Activated B cell treated with CpG ODN at 0.5 μM for 24 hours (primary cell): ENCODE results near the gene AADACL3. TPM values are rescaled to one million over a fixed set of nuclear protein-coding genes. Genes with fewer than 3 reads are reported as not detected.

Experiments
- ATAC-seq: fragments of 200-7000 bp; cut with Tn5 transposase; one replicate; pipeline ENCODE4 v1.10.0; 2021; ENCODE audit warnings: low read depth, mild to moderate bottlenecking, moderate library complexity
- CTCF ChIA-PET: fragments of 350-600 bp; sonication (Branson Sonifier 250); formaldehyde crosslinking; loops from one replicate; lab custom pipeline; 2021; ENCODE audit warnings: antibody characterized with exemption; lab: Charles Lee
- POLR2A ChIA-PET: fragments of 350-600 bp; sonication (Branson Sonifier 250); formaldehyde crosslinking; loops from one replicate; lab custom pipeline; 2021; ENCODE audit warnings: antibody characterized with exemption; lab: Charles Lee
- DNase-seq: peaks from one replicate; pipeline ENCODE4 v3.0.0; 2022
- H3K27ac Mint-ChIP-seq: one replicate; pipeline ENCODE4 v1.8.0; 2020; ENCODE audit warnings: mixed read lengths
- H3K27me3 Mint-ChIP-seq: one replicate; pipeline ENCODE4 v1.8.0; 2021; ENCODE audit warnings: mixed read lengths
- H3K36me3 Mint-ChIP-seq: one replicate; pipeline ENCODE4 v1.8.0; 2021; ENCODE audit warnings: low read depth, mixed read lengths
- H3K4me1 Mint-ChIP-seq: one replicate; pipeline ENCODE4 v1.8.0; 2021; ENCODE audit warnings: mixed read lengths
- H3K4me3 Mint-ChIP-seq: one replicate; pipeline ENCODE4 v1.8.0; 2020; ENCODE audit warnings: mild to moderate bottlenecking, mixed read lengths
- H3K9me3 Mint-ChIP-seq: one replicate; pipeline ENCODE4 v1.8.0; 2020; ENCODE audit warnings: mixed read lengths
- CTCF ChIP-seq: fragments of 200-600 bp; IDR thresholded peaks from one replicate; pipeline ENCODE4 v1.8.0; 2022; ENCODE audit warnings: antibody characterized with exemption, mild to moderate bottlenecking
- intact Hi-C: fragments of 100-400 bp; cut with micrococcal nuclease; formaldehyde crosslinking; loops from one replicate; pipeline ENCODE4 v1.15.1; 2024
- total RNA-seq: library from RNA; stranded (reverse); gene quantifications from 2 replicates; pipeline ENCODE4 v1.2.3, GENCODE V29; 2022

AADACL3 gene
- total RNA-seq, 1 donor from 2014 or later, result not detected

GRCh38 chr1:12756768-12757413, 41.0 kb downstream of the AADACL3 start:
- ATAC-seq, result no peak
- no peak for DNase-seq
- ChIA-PET CTCF (no interaction called here), POLR2A (no interaction called here)
- peaks cover 12% of the 10 kb centered on the region for H3K27me3 Mint-ChIP-seq
- no peaks in the 10 kb centered on the region for H3K36me3 Mint-ChIP-seq
- H3K4me1 Mint-ChIP-seq, result no peaks in the 10 kb centered on the region
- TF ChIP-seq CTCF, result no peak
- H3K4me3 Mint-ChIP-seq, result no peak overlapping the region
- intact Hi-C loops, result no loop called here
- no peaks in the 10 kb centered on the region for H3K9me3 Mint-ChIP-seq
- H3K27ac Mint-ChIP-seq, result no peak overlapping the region

- no peaks in the 10 kb centered on the region for H3K9me3 Mint-ChIP-seq
- ChIA-PET POLR2A (no interaction called here), CTCF (no interaction called here)
- no peaks in the 10 kb centered on the region for H3K36me3 Mint-ChIP-seq
- no peak for TF ChIP-seq CTCF
- intact Hi-C loops, result no loop called here
- DNase-seq (no peak), ATAC-seq (no peak)
- no peaks in the 10 kb centered on the region for H3K4me1 Mint-ChIP-seq
- peaks cover 12% of the 10 kb centered on the region for H3K27me3 Mint-ChIP-seq
- H3K4me3 Mint-ChIP-seq, result no peak overlapping the region
- H3K27ac Mint-ChIP-seq, result no peak overlapping the region
Observed at GRCh38 chr1:12757836-12758235, 41.9 kb downstream of the AADACL3 start.

DNA sequence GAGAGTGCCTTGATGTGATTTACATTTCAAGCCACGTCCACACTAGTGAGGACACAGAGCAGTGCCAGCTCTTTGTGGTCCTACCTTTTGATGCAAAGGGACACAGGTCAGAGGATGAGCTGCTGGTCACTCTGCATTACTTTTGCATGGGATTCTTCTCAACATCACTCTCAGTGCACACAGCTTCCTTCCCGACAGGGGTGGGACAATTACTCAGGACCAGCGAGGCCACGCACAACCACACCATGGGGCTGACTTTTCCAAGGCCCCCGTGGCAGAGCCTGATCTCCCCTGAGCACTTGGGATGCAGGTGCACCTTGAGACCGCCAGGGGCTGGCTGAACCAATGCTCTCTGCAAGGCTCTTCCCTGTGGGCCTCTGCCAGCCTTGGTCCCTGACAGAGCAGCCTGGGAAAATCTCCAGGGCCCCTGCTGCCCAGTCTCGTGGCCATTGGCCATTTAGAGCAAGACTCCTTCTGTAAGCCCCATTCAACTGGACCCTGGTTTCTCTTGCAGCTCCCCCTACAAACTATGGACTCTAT, 44.4 kb downstream of the AADACL3 start:
- no peak for TF ChIP-seq CTCF
- intact Hi-C loops, result no loop called here
- peaks cover 9% of the 10 kb centered on the region for H3K27me3 Mint-ChIP-seq
- no peak overlapping the region for H3K4me3 Mint-ChIP-seq
- no peaks in the 10 kb centered on the region for H3K4me1 Mint-ChIP-seq
- ATAC-seq (no peak), DNase-seq (no peak)
- no peak overlapping the region for H3K27ac Mint-ChIP-seq
- ChIA-PET CTCF (interaction anchor here (1.4 kb wide), 1 partner anchor 16 kb away, joined by 3 read pairs; no protein-coding TSS in a partner anchor), POLR2A (no interaction called here)
- H3K36me3 Mint-ChIP-seq, result no peaks in the 10 kb centered on the region
- H3K9me3 Mint-ChIP-seq, result no peaks in the 10 kb centered on the region

DNA sequence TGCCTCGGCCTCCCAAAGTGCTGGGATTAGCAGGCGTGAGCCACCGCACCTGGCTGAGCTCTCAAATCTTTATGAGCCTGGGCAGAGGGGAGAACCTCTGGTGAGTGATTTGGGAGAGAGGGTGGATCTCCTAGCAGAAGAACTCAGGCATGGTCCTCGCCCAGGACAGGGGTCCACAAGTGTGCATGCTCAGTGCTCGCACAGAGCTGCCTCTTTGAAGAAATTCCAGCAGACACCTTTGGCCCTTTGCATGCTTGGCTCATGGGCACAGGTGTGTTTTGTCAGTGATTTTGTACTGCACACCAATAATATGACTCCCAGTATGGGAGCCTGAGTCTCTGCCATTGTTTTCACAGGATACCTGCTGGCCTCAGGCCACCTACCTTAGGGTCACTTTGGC, 45.9 kb downstream of the AADACL3 start:
- Mint-ChIP-seq H3K27ac (no peak overlapping the region), H3K4me1 (no peaks in the 10 kb centered on the region), H3K36me3 (no peaks in the 10 kb centered on the region), H3K27me3 (peaks cover 9% of the 10 kb centered on the region), H3K9me3 (no peaks in the 10 kb centered on the region), H3K4me3 (no peak overlapping the region)
- intact Hi-C loops, result no loop called here
- no peak for ATAC-seq
- POLR2A ChIA-PET, result no interaction called here
- no peak for DNase-seq
- no peak for TF ChIP-seq CTCF
- CTCF ChIA-PET, result no interaction called here

DNA sequence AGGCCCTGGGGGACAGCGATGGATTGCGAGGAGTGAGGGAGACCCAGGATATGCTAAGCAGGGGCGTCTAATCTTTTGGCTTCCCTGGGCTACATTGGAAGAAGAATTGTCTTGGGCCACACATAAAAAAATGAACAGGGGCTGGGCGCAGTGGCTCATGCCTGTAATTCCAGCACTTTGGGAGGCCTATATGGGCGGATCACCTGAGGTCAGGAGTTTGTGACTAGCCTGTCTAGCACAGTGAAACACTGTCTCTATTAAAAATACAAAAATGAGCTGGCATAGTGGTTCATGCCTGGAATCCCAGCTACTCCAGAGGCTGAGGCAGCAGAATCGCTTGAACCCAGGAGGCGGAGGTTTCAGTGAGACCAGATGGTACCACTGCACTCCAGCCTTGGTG, 46.9 kb downstream of the AADACL3 start:
- no peak overlapping the region for H3K27ac Mint-ChIP-seq
- H3K36me3 Mint-ChIP-seq, result no peaks in the 10 kb centered on the region
- no peak for TF ChIP-seq CTCF
- CTCF ChIA-PET, result no interaction called here
- ATAC-seq (no peak), DNase-seq (no peak)
- POLR2A ChIA-PET, result no interaction called here
- no peaks in the 10 kb centered on the region for H3K9me3 Mint-ChIP-seq
- H3K4me1 Mint-ChIP-seq, result no peaks in the 10 kb centered on the region
- intact Hi-C loops, result no loop called here
- peaks cover 7% of the 10 kb centered on the region for H3K27me3 Mint-ChIP-seq
- H3K4me3 Mint-ChIP-seq, result no peak overlapping the region
